ENCODE data around the gene YLPM1. TPM values are rescaled to one million over a fixed set of nuclear protein-coding genes. Genes with fewer than 3 reads are reported as not detected.

YLPM1 gene
- total RNA-seq, 1 experiment from 2014 or later = 91.2 TPM

- no TSS peak for BruUV-seq (replicated peaks)
- Histone ChIP-seq H3K27me3 (replicated peaks; ENCODE audit: insufficient read depth, low read depth, low read length, poor library complexity) (no peaks in the 10 kb centered on the region), H3K36me3 (ENCODE audit: insufficient read depth, low read length, poor library complexity, severe bottlenecking) (no peaks in the 10 kb centered on the region), H3K27ac (ENCODE audit: low read depth, low read length, poor library complexity, severe bottlenecking) (no peak overlapping the region), H3K4me1 (ENCODE audit: insufficient read depth, low read length, poor library complexity, severe bottlenecking) (peaks cover 12% of the 10 kb centered on the region), H3K4me3 (ENCODE audit: low read depth, low read length, poor library complexity, severe bottlenecking) (no peak overlapping the region), H3K9me3 (ENCODE audit: low read depth, low read length, poor library complexity, severe bottlenecking) (no peaks in the 10 kb centered on the region)
- no peak for TF ChIP-seq CTCF (conservative IDR thresholded peaks at IDR 0.05; ENCODE audit: low read depth, low read length)
- no peak for TF ChIP-seq EZH2 (IDR thresholded peaks at IDR 0.05; ENCODE audit: borderline replicate concordance, low read depth, low read length, poor library complexity, severe bottlenecking)
- CTCF ChIA-PET = interaction anchor here (1.3 to 1.7 kb wide), 3 partner anchors 12 to 208 kb away, joined by 8 to 16 read pairs (median 11); no protein-coding TSS in a partner anchor
- intact Hi-C loops (cut with micrococcal nuclease; ENCODE audit: unreplicated experiment) = no loop called here
- POLR2A ChIA-PET (ENCODE audit: low non-redundant PET) = no interaction called here
- no peak for DNase-seq (ENCODE audit: low spot score)
These were observed 116.5 kb downstream of the YLPM1 start for GRCh38 chr14:74879427-74880182.

- TF ChIP-seq EZH2 (IDR thresholded peaks at IDR 0.05; ENCODE audit: borderline replicate concordance, low read depth, low read length, poor library complexity, severe bottlenecking) = no peak
- no peak for TF ChIP-seq CTCF (conservative IDR thresholded peaks at IDR 0.05; ENCODE audit: low read depth, low read length)
- Histone ChIP-seq H3K9me3 (ENCODE audit: low read depth, low read length, poor library complexity, severe bottlenecking) (no peaks in the 10 kb centered on the region), H3K36me3 (ENCODE audit: insufficient read depth, low read length, poor library complexity, severe bottlenecking) (peaks cover 7% of the 10 kb centered on the region), H3K4me1 (ENCODE audit: insufficient read depth, low read length, poor library complexity, severe bottlenecking) (peaks cover 12% of the 10 kb centered on the region), H3K4me3 (ENCODE audit: low read depth, low read length, poor library complexity, severe bottlenecking) (peak within 1 kb of the TSS; percentile 98), H3K27ac (ENCODE audit: low read depth, low read length, poor library complexity, severe bottlenecking) (peak within 1 kb of the TSS; percentile 96), H3K27me3 (replicated peaks; ENCODE audit: insufficient read depth, low read depth, low read length, poor library complexity) (no peaks in the 10 kb centered on the region)
- ChIA-PET CTCF (interaction anchor here (0.6 to 0.9 kb wide), 3 partner anchors 21 to 22 kb away, joined by 3 to 4 read pairs (median 3); no protein-coding TSS in a partner anchor), POLR2A (ENCODE audit: low non-redundant PET) (interaction anchor here (0.8 kb wide), 1 partner anchor 78 kb away, joined by 5 read pairs; no protein-coding TSS in a partner anchor)
- peak; percentile 94 for DNase-seq (ENCODE audit: low spot score)
- intact Hi-C loops (cut with micrococcal nuclease; ENCODE audit: unreplicated experiment) = no loop called here
- BruUV-seq (replicated peaks) = no TSS peak
These were observed 118.5 kb downstream of the YLPM1 start, which contains the start of gene DLST for GRCh38 chr14:74881431-74882102. Gene DLST (plus strand): TSS chr14:74881916. CDS start chr14:74881954, 38 bp downstream.

- Histone ChIP-seq H3K27ac (ENCODE audit: low read depth, low read length, poor library complexity, severe bottlenecking) (peak overlapping the region; percentile 96), H3K4me1 (ENCODE audit: insufficient read depth, low read length, poor library complexity, severe bottlenecking) (peaks cover 12% of the 10 kb centered on the region), H3K36me3 (ENCODE audit: insufficient read depth, low read length, poor library complexity, severe bottlenecking) (peaks cover 7% of the 10 kb centered on the region), H3K4me3 (ENCODE audit: low read depth, low read length, poor library complexity, severe bottlenecking) (peak overlapping the region; percentile 98), H3K27me3 (replicated peaks; ENCODE audit: insufficient read depth, low read depth, low read length, poor library complexity) (no peaks in the 10 kb centered on the region), H3K9me3 (ENCODE audit: low read depth, low read length, poor library complexity, severe bottlenecking) (no peaks in the 10 kb centered on the region)
- peak; percentile 50 for DNase-seq (ENCODE audit: low spot score)
- intact Hi-C loops (cut with micrococcal nuclease; ENCODE audit: unreplicated experiment) = no loop called here
- CTCF ChIA-PET = interaction anchor here (0.7 to 0.9 kb wide), 3 partner anchors 21 to 65 kb away, joined by 3 to 4 read pairs (median 4); no protein-coding TSS in a partner anchor
- TF ChIP-seq CTCF (conservative IDR thresholded peaks at IDR 0.05; ENCODE audit: low read depth, low read length) = no peak
- TF ChIP-seq EZH2 (IDR thresholded peaks at IDR 0.05; ENCODE audit: borderline replicate concordance, low read depth, low read length, poor library complexity, severe bottlenecking) = no peak
- no TSS peak for BruUV-seq (replicated peaks)
- POLR2A ChIA-PET (ENCODE audit: low non-redundant PET) = interaction anchor here (0.7 to 0.8 kb wide), 2 partner anchors 77 to 175 kb away, joined by 3 to 5 read pairs; no protein-coding TSS in a partner anchor
These were observed 119.2 kb downstream of the YLPM1 start for GRCh38 chr14:74882103-74882920.

All from A673 (cell line).